PC-9 (cell line): Measurements from ENCODE around the gene TCEA2.

Experiments used
- CTCF ChIP-seq: fragments of 200-600 bp; sonication (generic); conservative IDR thresholded peaks from 2 replicates; pipeline ENCODE4 v1.6.1; 2017; ENCODE audit warnings: mixed run types, antibody characterized with exemption, mild to moderate bottlenecking, moderate library complexity
- EZH2 ChIP-seq: fragments of 200-600 bp; sonication (generic); IDR thresholded peaks from 2 replicates; pipeline ENCODE4 v1.8.0; 2017; ENCODE audit warnings: antibody characterized with exemption, low read depth

GRCh38 chr20:64065062-64065973 is 2.3 kb downstream of the TCEA2 start:
- no peak for TF ChIP-seq CTCF
- no peak for TF ChIP-seq EZH2
